Measurements from ENCODE around the gene THUMPD2.
"Not testable (repeated sequence)": the region's sequence is repeated elsewhere in the genome, so short reads cannot be mapped to it uniquely, and the experiment has no call there.

THUMPD2 gene

DNA sequence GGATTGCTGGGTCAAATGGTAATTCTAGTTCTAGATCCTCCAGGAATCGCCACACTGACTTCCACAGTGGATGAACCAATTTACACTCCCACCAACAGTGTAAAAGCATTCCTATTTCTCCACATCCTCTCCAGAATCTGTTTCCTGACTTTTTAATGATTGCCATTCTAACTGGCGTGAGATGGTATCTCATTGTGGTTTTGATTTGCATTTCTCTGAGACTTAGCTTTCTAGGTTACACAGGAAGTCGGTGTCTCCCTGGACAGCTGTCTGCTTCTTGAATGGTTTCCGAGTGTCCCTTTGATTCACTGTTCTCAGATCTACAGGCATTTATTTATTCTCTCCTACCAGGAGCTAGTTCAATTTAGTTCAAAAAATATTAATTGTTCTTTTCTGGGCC lies 51.0 kb downstream of the THUMPD2 start:
- H3K9me3 ChIP-seq (ENCODE audit: control insufficient read depth, low read length); H3K9ac ChIP-seq (ENCODE audit: low read length); H3K27me3 ChIP-seq (ENCODE audit: control insufficient read depth, insufficient read depth, low read length); H3K4me1 ChIP-seq (ENCODE audit: control insufficient read depth, insufficient read depth, low read length); H3K4me3 ChIP-seq (ENCODE audit: low read length); H3K36me3 ChIP-seq (ENCODE audit: control insufficient read depth, insufficient read depth, low read length): not testable (repeated sequence)

GRCh38 chr2:39725401-39725800 lies 53.7 kb downstream of the THUMPD2 start:
- Histone ChIP-seq H3K9ac (ENCODE audit: low read length) (no peak overlapping the region), H3K4me1 (ENCODE audit: control insufficient read depth, insufficient read depth, low read length) (no peaks in the 10 kb centered on the region), H3K4me3 (ENCODE audit: low read length) (no peak overlapping the region), H3K36me3 (ENCODE audit: control insufficient read depth, insufficient read depth, low read length) (no peaks in the 10 kb centered on the region), H3K9me3 (ENCODE audit: control insufficient read depth, low read length) (no peaks in the 10 kb centered on the region), H3K27me3 (ENCODE audit: control insufficient read depth, insufficient read depth, low read length) (no peaks in the 10 kb centered on the region)

DNA sequence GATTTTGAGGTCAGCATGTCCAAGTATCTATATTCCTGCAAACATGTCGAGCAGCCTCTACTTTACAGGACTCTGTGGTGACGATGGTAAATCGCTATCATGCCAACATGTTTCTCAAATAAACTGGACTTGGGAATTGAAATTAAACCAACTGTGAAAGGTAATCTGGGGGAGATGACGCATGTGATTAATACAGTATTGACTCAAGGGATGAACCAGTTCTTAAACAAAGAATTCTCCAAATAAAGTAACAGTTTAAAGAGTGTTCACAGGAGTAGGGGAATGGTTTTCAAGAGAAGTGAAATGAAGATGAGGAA lies 54.3 kb downstream of the THUMPD2 start:
- Histone ChIP-seq H3K27me3 (ENCODE audit: control insufficient read depth, insufficient read depth, low read length) (no peaks in the 10 kb centered on the region), H3K4me1 (ENCODE audit: control insufficient read depth, insufficient read depth, low read length) (no peaks in the 10 kb centered on the region), H3K4me3 (ENCODE audit: low read length) (no peak overlapping the region), H3K9ac (ENCODE audit: low read length) (no peak overlapping the region), H3K9me3 (ENCODE audit: control insufficient read depth, low read length) (no peaks in the 10 kb centered on the region), H3K36me3 (ENCODE audit: control insufficient read depth, insufficient read depth, low read length) (no peaks in the 10 kb centered on the region)

DNA sequence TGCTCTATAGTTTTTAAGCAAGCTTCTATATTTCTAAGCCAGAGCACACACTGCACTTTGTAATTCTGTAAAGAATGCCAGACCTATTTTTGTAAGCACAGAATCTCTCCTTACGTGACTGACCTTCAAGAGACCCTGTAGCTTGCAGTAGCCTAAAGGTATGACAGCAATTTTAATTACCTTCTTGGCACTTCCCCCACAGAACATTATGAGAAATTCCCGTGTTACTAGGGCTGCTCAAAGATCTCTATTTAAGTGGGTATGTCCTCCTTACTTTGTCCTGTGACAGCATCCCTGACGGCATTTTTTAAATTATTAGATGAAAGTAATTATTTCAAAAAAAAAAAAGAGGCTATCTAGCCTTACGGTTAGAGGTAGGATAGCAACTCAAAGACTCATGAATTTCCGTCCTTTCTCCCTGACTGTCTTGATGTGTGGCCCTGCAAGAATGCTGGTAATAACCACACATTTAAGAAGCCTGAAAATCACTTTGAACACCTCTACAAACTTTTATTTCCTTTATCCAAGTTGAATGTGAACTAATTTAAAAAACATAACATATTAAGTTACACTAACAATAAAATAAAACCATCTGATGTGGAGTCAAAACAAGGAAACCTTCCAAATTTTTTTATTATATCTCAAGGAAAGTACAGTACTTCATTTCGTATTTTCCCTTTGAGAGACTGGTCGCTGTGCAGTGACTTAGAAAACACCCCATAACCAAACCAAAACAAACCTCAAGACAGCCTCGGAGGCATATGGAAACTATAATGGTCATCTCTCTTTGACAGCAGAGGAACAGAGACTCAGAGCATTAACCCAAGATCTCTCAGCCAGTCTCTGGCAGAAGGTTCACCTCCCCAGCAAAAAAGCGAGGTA lies 54.9 kb downstream of the THUMPD2 start:
- no peaks in the 10 kb centered on the region for H3K36me3 ChIP-seq (ENCODE audit: control insufficient read depth, insufficient read depth, low read length)
- no peak overlapping the region for H3K4me3 ChIP-seq (ENCODE audit: low read length)
- no peaks in the 10 kb centered on the region for H3K9me3 ChIP-seq (ENCODE audit: control insufficient read depth, low read length)
- H3K4me1 ChIP-seq (ENCODE audit: control insufficient read depth, insufficient read depth, low read length): no peaks in the 10 kb centered on the region
- H3K27me3 ChIP-seq (ENCODE audit: control insufficient read depth, insufficient read depth, low read length): no peaks in the 10 kb centered on the region
- no peak overlapping the region for H3K9ac ChIP-seq (ENCODE audit: low read length)

DNA sequence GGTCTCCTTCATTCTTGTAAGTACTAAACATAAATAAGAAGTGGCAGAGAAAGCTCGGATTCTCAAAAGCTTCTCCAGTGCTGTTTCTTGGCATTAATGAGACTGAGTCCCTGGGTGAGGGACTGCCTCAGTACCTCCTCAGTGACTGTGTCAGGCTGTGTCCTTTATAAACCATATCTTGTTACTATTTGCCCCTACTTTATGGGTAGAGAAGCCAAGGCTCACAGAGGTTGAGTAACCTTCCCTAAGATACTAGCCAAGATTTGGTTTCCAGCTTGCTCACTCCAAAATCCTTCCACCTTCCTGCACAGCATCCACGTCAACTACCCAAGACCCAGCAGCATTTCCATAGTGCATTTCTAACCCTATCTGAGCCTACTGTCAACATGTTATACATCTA lies 55.6 kb downstream of the THUMPD2 start:
- H3K9ac ChIP-seq (ENCODE audit: low read length): no peak overlapping the region

GRCh38 chr2:39720970-39721369 lies 58.1 kb downstream of the THUMPD2 start:
- no peaks in the 10 kb centered on the region for H3K9me3 ChIP-seq (ENCODE audit: control insufficient read depth, low read length)
- no peaks in the 10 kb centered on the region for H3K4me1 ChIP-seq (ENCODE audit: control insufficient read depth, insufficient read depth, low read length)
- no peak overlapping the region for H3K9ac ChIP-seq (ENCODE audit: low read length)
- H3K4me3 ChIP-seq (ENCODE audit: low read length): no peak overlapping the region
- no peaks in the 10 kb centered on the region for H3K27me3 ChIP-seq (ENCODE audit: control insufficient read depth, insufficient read depth, low read length)
- no peaks in the 10 kb centered on the region for H3K36me3 ChIP-seq (ENCODE audit: control insufficient read depth, insufficient read depth, low read length)

More for the DNA sequence above, 55.6 kb downstream of the THUMPD2 start:
- H3K9me3 ChIP-seq (ENCODE audit: control insufficient read depth, low read length): no peaks in the 10 kb centered on the region
- no peaks in the 10 kb centered on the region for H3K27me3 ChIP-seq (ENCODE audit: control insufficient read depth, insufficient read depth, low read length)
- no peaks in the 10 kb centered on the region for H3K4me1 ChIP-seq (ENCODE audit: control insufficient read depth, insufficient read depth, low read length)
- no peak overlapping the region for H3K4me3 ChIP-seq (ENCODE audit: low read length)
- no peaks in the 10 kb centered on the region for H3K36me3 ChIP-seq (ENCODE audit: control insufficient read depth, insufficient read depth, low read length)

DNA sequence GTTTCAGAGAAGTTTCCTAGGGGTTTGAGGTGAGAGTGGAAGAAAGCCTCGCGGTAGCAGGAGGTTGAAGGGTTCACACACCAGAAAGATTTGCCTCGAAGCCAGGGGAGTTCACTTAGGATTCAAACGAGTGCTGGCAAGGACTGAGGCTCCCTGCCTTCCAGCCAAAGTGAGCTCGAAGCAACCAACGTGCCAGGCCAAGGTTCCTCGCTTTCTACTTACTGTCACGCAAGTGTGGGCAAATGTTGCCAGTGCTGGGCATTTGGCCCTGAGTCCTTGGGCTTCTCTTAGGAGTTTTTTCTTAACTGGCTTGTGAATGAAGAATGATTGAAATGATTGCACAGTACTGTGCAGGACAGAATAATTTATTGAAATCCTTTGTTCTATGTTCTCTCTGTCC lies 59.7 kb downstream of the THUMPD2 start:
- H3K27me3 ChIP-seq (ENCODE audit: control insufficient read depth, insufficient read depth, low read length): no peaks in the 10 kb centered on the region
- H3K9ac ChIP-seq (ENCODE audit: low read length): no peak overlapping the region
- H3K4me1 ChIP-seq (ENCODE audit: control insufficient read depth, insufficient read depth, low read length): no peaks in the 10 kb centered on the region
- H3K4me3 ChIP-seq (ENCODE audit: low read length): no peak overlapping the region
- H3K36me3 ChIP-seq (ENCODE audit: control insufficient read depth, insufficient read depth, low read length): no peaks in the 10 kb centered on the region
- H3K9me3 ChIP-seq (ENCODE audit: control insufficient read depth, low read length): no peaks in the 10 kb centered on the region

GRCh38 chr2:39718483-39718882 lies 60.6 kb downstream of the THUMPD2 start:
- H3K4me3 ChIP-seq (ENCODE audit: low read length): no peak overlapping the region
- no peak overlapping the region for H3K9ac ChIP-seq (ENCODE audit: low read length)
- no peaks in the 10 kb centered on the region for H3K36me3 ChIP-seq (ENCODE audit: control insufficient read depth, insufficient read depth, low read length)
- no peaks in the 10 kb centered on the region for H3K9me3 ChIP-seq (ENCODE audit: control insufficient read depth, low read length)
- no peaks in the 10 kb centered on the region for H3K4me1 ChIP-seq (ENCODE audit: control insufficient read depth, insufficient read depth, low read length)
- no peaks in the 10 kb centered on the region for H3K27me3 ChIP-seq (ENCODE audit: control insufficient read depth, insufficient read depth, low read length)

- no peaks in the 10 kb centered on the region for H3K27me3 ChIP-seq (ENCODE audit: control insufficient read depth, insufficient read depth, low read length)
- H3K36me3 ChIP-seq (ENCODE audit: control insufficient read depth, insufficient read depth, low read length): no peaks in the 10 kb centered on the region
- no peaks in the 10 kb centered on the region for H3K9me3 ChIP-seq (ENCODE audit: control insufficient read depth, low read length)
- no peak overlapping the region for H3K4me3 ChIP-seq (ENCODE audit: low read length)
- no peaks in the 10 kb centered on the region for H3K4me1 ChIP-seq (ENCODE audit: control insufficient read depth, insufficient read depth, low read length)
- no peak overlapping the region for H3K9ac ChIP-seq (ENCODE audit: low read length)
Observed at GRCh38 chr2:39717067-39717466, 62.0 kb downstream of the THUMPD2 start.

DNA sequence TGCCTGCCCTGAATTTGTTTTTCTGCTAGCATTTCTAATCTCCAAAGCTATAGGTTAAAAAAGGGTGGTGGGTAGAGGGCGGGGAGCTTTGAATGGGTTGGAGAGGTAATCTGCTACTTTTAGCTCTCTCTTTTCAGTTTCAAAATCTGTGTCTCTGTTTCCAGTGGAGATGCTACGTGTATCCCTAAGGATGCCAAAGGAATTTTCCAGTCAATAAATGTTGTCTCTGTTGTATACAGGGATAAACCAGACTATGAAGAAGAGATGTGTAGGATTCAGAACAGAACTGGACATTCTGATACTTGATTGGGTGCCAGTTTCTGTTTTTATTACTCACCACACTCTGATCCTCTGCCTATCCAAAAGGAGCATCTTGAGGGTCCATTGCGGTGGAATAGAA lies 63.2 kb downstream of the THUMPD2 start:
- H3K4me1 ChIP-seq (ENCODE audit: control insufficient read depth, insufficient read depth, low read length): no peaks in the 10 kb centered on the region

GRCh38 chr2:39715095-39715494 lies 64.0 kb downstream of the THUMPD2 start:
- H3K9me3 ChIP-seq (ENCODE audit: control insufficient read depth, low read length): no peaks in the 10 kb centered on the region
- H3K4me1 ChIP-seq (ENCODE audit: control insufficient read depth, insufficient read depth, low read length): no peaks in the 10 kb centered on the region
- no peak overlapping the region for H3K4me3 ChIP-seq (ENCODE audit: low read length)
- no peak overlapping the region for H3K9ac ChIP-seq (ENCODE audit: low read length)
- no peaks in the 10 kb centered on the region for H3K27me3 ChIP-seq (ENCODE audit: control insufficient read depth, insufficient read depth, low read length)
- H3K36me3 ChIP-seq (ENCODE audit: control insufficient read depth, insufficient read depth, low read length): no peaks in the 10 kb centered on the region

More for the DNA sequence above, 63.2 kb downstream of the THUMPD2 start:
- Histone ChIP-seq H3K9me3 (ENCODE audit: control insufficient read depth, low read length) (no peaks in the 10 kb centered on the region), H3K27me3 (ENCODE audit: control insufficient read depth, insufficient read depth, low read length) (no peaks in the 10 kb centered on the region), H3K36me3 (ENCODE audit: control insufficient read depth, insufficient read depth, low read length) (no peaks in the 10 kb centered on the region), H3K9ac (ENCODE audit: low read length) (no peak overlapping the region), H3K4me3 (ENCODE audit: low read length) (no peak overlapping the region)

GRCh38 chr2:39712953-39713352 lies 66.1 kb downstream of the THUMPD2 start:
- Histone ChIP-seq H3K36me3 (ENCODE audit: control insufficient read depth, insufficient read depth, low read length) (no peaks in the 10 kb centered on the region), H3K9me3 (ENCODE audit: control insufficient read depth, low read length) (no peaks in the 10 kb centered on the region), H3K27me3 (ENCODE audit: control insufficient read depth, insufficient read depth, low read length) (no peaks in the 10 kb centered on the region), H3K9ac (ENCODE audit: low read length) (no peak overlapping the region), H3K4me3 (ENCODE audit: low read length) (no peak overlapping the region), H3K4me1 (ENCODE audit: control insufficient read depth, insufficient read depth, low read length) (no peaks in the 10 kb centered on the region)

DNA sequence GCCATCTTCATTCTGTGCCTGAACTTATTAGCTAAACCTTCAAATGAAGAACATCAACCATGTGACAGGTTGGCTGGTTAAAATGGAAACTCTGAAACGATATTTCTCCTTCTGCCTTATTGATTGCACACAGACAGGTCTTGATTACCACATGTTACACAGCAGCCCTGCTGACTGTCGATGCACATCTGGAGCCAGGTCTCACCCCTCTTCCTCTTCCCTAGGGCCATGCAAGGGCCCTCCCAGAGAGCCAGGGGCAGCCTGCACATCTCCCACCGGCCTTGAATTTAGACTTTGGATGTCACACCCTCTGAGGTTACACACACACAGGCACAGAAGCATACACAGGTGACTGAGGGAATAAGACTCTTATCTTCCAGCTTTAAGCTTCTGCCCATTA lies 68.3 kb downstream of the THUMPD2 start:
- Histone ChIP-seq H3K4me1 (ENCODE audit: control insufficient read depth, insufficient read depth, low read length) (no peaks in the 10 kb centered on the region), H3K27me3 (ENCODE audit: control insufficient read depth, insufficient read depth, low read length) (no peaks in the 10 kb centered on the region)

More for the DNA sequence above, 68.3 kb downstream of the THUMPD2 start:
- Histone ChIP-seq H3K4me3 (ENCODE audit: low read length) (no peak overlapping the region), H3K9me3 (ENCODE audit: control insufficient read depth, low read length) (no peaks in the 10 kb centered on the region), H3K9ac (ENCODE audit: low read length) (no peak overlapping the region), H3K36me3 (ENCODE audit: control insufficient read depth, insufficient read depth, low read length) (no peaks in the 10 kb centered on the region)
